Ovary (tissue), 9 donors: ENCODE data around the gene FAM110A. TPM values are rescaled to one million over a fixed set of nuclear protein-coding genes. Genes with fewer than 3 reads are reported as not detected.

Source experiments
- DNase-seq, 5 donors: peaks; one replicate each; pipeline ENCODE4 v3.0.0-alpha.2; 2019 to 2020
- H3K27ac ChIP-seq, 2 donors: fragments of 200-600 bp; one replicate each; pipeline versions ENCODE4 v1.5.1 to v1.8.0; 2019 to 2022
- H3K27me3 ChIP-seq: fragments of 200-600 bp; one replicate; pipeline ENCODE4 v1.8.0; 2022
- H3K36me3 ChIP-seq: fragments of 200-600 bp; sonication (generic); one replicate; pipeline ENCODE4 v1.5.1; 2019
- H3K4me1 ChIP-seq: one replicate; pipeline ENCODE4 v1.8.1; 2013; ENCODE audit warnings: mild to moderate bottlenecking, moderate library complexity; ENCODE audit not compliant: insufficient read depth
- H3K4me3 ChIP-seq: fragments of 200-600 bp; sonication (generic); one replicate; pipeline ENCODE4 v1.5.1; 2017
- H3K9me3 ChIP-seq, 2 donors: fragments of 200-600 bp in 1 of 2; sonication (generic) in 1 of 2; one replicate each; pipeline versions ENCODE4 v1.5.1 to v1.8.1; 2013 to 2019; ENCODE audit warnings: mild to moderate bottlenecking in 1 of 2, moderate library complexity in 1 of 2
- CTCF ChIP-seq, 3 donors: fragments of 450-650 bp in 2 of 3; fragments of 200-600 bp in 1 of 3; IDR thresholded peaks; one replicate each; pipeline versions ENCODE4 v1.5.1 to v1.8.0; 2016 to 2022; ENCODE audit warnings: antibody characterized with exemption in 3 of 3, mild to moderate bottlenecking in 1 of 3
- EP300 ChIP-seq: sonication (generic); formaldehyde crosslinking; IDR thresholded peaks from one replicate; pipeline ENCODE4 v1.6.1; 2017; ENCODE audit warnings: antibody characterized with exemption
- POLR2A ChIP-seq: fragments of 450-650 bp; IDR thresholded peaks from one replicate; pipeline ENCODE4 v1.6.1; 2017; ENCODE audit warnings: antibody characterized with exemption, mild to moderate bottlenecking, moderate library complexity
- WGBS, 3 donors: extraction: QIAGEN DNeasy Blood & Tissue Kit in 1 of 3; methylation state at CpG; one replicate each; pipeline versions ENCODE4 v1.1.5 to v1.1.7; 2013 to 2017; 5-methylcytosine and 5-hydroxymethylcytosine counted together
- intact Hi-C, 4 donors: fragments of 100-400 bp; cut with DNase I; formaldehyde crosslinking; loops; one replicate each; pipeline versions ENCODE4 v1.11.0 to v1.15.1; 2022 to 2023
- polyA plus RNA-seq, 2 donors: library from polyadenylated mRNA; stranded (reverse); fragments of 200-250 nt in 1 of 2; fragments of 350-450 nt in 1 of 2; fragmentation: Illumina TruSeq in 1 of 2; extraction: RNeasy Lipid Tissue Mini Kit (QIAGEN cat#74804) in 1 of 2; gene quantifications; one replicate each; pipeline ENCODE4 v1.2.3, GENCODE V29; 2013 to 2014
- total RNA-seq, 7 donors: library from RNA; depleted of rRNA in 2 of 7; stranded (reverse); fragments of >200 nt in 2 of 7; fragmentation: NEBNext Ultra II Directional in 3 of 7; extraction: Animal tissue kit (Norgen Biotek cat#: 25700) in 3 of 7; gene quantifications; one replicate each; pipeline versions ENCODE4 v1.1.0 to v1.2.4, GENCODE V29; 2016 to 2023
- donor health status: DM: no; HTN: no; CAD: no; lungs with moderate emphysema.
- donor health status: DM: no; HTN: no; CAD: no.
- donor health status: Bipolar disorder and iron deficiency.
- donor health status: DM: yes; HTN: yes; CAD: no.
- donor health status: DM: no; HTN: no; CAD: no.
- donor health status: DM: yes; HTN: yes; CAD: no.

The FAM110A gene
- total and polyA plus RNA-seq, 9 donors, result 2.1 to 6.6 (median 2.9) TPM

DNA sequence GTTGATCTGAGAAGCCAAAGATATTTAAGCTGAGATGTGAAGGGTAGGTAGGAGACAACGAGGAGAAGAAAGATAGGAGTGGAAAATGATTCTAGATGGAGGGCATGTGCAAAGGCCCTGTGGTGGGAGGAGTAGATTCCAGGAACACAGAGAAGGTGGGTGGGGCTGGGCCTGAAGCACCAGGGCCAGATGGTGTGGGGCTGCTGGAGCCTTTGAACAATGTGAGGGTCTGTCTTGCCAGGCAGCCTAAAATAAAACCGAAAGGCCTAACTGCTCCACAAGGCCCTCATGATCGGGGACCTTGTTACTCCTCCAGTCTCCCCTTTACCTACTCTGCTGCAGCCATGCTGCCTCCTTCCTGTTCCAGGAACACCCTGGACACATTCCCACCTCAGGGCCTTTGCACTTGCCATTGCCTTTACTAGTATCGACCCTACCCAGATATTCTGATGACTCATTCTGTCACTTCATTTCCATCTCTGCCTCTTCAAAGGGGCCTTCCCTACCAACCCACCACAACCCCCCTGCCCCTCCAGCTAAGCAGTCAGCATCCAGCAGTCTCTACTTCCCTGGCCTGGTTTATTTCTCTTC lies 20.0 kb downstream of the FAM110A start:
- intact Hi-C loops, result no loop called here
- DNase-seq, result no peak

GRCh38 chr20:854601-855000 lies 21.1 kb downstream of the FAM110A start:
- no peak for DNase-seq
- no peaks in the 10 kb centered on the region for H3K27me3 ChIP-seq
- no peaks in the 10 kb centered on the region for H3K9me3 ChIP-seq
- intact Hi-C loops, result no loop called here
- WGBS, 3 donors, result 67 to 74% (median 70%) methylated on average over 6 of the region's 6 CpGs
- no peaks in the 10 kb centered on the region for H3K4me1 ChIP-seq
- no peaks in the 10 kb centered on the region for H3K36me3 ChIP-seq
- TF ChIP-seq CTCF (IDR thresholded peaks at IDR 0.05), result no peak
- TF ChIP-seq EP300, result no peak
- no peak for TF ChIP-seq POLR2A
- no peak overlapping the region for H3K4me3 ChIP-seq
- no peak overlapping the region for H3K27ac ChIP-seq

More for the DNA sequence above, 20.0 kb downstream of the FAM110A start:
- Histone ChIP-seq H3K27me3 (no peaks in the 10 kb centered on the region), H3K9me3 (no peaks in the 10 kb centered on the region), H3K27ac (no peak overlapping the region), H3K4me1 (no peaks in the 10 kb centered on the region), H3K4me3 (no peak overlapping the region), H3K36me3 (no peaks in the 10 kb centered on the region)
- TF ChIP-seq EP300 (no peak), POLR2A (no peak), CTCF (IDR thresholded peaks at IDR 0.05) (no peak)
- 93 to 95% (median 94%) methylated on average over 4 of the region's 4 CpGs for WGBS, 3 donors

GRCh38 chr20:855466-856360 lies 22.2 kb downstream of the FAM110A start:
- no peaks in the 10 kb centered on the region for H3K36me3 ChIP-seq
- intact Hi-C loops, result no loop called here
- no peaks in the 10 kb centered on the region for H3K27me3 ChIP-seq
- H3K4me3 ChIP-seq, result no peak overlapping the region
- 62 to 77% (median 70%) methylated on average over 10 to 11 of the region's 11 CpGs for WGBS, 3 donors
- H3K27ac ChIP-seq, result no peak overlapping the region
- H3K4me1 ChIP-seq, result no peaks in the 10 kb centered on the region
- TF ChIP-seq POLR2A (no peak), CTCF (IDR thresholded peaks at IDR 0.05) (no peak), EP300 (no peak)
- no peaks in the 10 kb centered on the region for H3K9me3 ChIP-seq
- DNase-seq, result no peak

DNA sequence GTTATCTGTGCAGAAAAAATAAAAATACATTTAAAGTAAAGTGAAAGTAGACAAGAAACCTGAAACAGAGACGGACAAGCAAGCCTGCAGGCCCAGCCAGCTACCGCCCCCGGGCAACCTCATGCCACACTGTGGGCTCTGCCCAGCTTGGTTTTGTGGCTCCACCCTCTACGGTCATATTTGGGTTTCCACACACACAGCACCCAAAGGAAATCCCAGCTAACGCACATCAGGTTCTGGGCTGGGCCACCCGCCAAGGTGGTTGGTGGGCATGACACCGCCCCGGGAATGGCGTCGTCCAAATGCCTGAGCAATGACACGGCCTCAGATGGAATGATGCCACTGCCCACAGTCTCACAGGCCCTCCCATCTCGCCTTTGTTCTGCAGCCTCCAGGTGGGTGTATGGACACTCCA lies 22.9 kb downstream of the FAM110A start:
- H3K4me3 ChIP-seq, result no peak overlapping the region
- WGBS, 3 donors, result 67 to 70% (median 69%) methylated on average over 12 of the region's 12 CpGs
- H3K4me1 ChIP-seq, result no peaks in the 10 kb centered on the region

More for the DNA sequence above, 22.9 kb downstream of the FAM110A start:
- DNase-seq, result no peak
- H3K27me3 ChIP-seq, result no peaks in the 10 kb centered on the region
- intact Hi-C loops, result no loop called here
- no peak overlapping the region for H3K27ac ChIP-seq
- H3K9me3 ChIP-seq, result no peaks in the 10 kb centered on the region
- no peak for TF ChIP-seq POLR2A
- TF ChIP-seq CTCF (IDR thresholded peaks at IDR 0.05), result no peak
- no peak for TF ChIP-seq EP300
- no peaks in the 10 kb centered on the region for H3K36me3 ChIP-seq
